HG02884 (cell line): ENCODE data around the gene STX8.
A peak's percentile ranks its signal among the peaks of the same experiment; 100 is the strongest.

Experiments
- ATAC-seq: cut with Tn5 transposase; IDR thresholded peaks from one replicate; pipeline ENCODE4 v1.9.1; 2021; ENCODE audit warnings: mild to moderate bottlenecking, moderate library complexity; ENCODE audit not compliant: unreplicated experiment

Gene STX8

DNA sequence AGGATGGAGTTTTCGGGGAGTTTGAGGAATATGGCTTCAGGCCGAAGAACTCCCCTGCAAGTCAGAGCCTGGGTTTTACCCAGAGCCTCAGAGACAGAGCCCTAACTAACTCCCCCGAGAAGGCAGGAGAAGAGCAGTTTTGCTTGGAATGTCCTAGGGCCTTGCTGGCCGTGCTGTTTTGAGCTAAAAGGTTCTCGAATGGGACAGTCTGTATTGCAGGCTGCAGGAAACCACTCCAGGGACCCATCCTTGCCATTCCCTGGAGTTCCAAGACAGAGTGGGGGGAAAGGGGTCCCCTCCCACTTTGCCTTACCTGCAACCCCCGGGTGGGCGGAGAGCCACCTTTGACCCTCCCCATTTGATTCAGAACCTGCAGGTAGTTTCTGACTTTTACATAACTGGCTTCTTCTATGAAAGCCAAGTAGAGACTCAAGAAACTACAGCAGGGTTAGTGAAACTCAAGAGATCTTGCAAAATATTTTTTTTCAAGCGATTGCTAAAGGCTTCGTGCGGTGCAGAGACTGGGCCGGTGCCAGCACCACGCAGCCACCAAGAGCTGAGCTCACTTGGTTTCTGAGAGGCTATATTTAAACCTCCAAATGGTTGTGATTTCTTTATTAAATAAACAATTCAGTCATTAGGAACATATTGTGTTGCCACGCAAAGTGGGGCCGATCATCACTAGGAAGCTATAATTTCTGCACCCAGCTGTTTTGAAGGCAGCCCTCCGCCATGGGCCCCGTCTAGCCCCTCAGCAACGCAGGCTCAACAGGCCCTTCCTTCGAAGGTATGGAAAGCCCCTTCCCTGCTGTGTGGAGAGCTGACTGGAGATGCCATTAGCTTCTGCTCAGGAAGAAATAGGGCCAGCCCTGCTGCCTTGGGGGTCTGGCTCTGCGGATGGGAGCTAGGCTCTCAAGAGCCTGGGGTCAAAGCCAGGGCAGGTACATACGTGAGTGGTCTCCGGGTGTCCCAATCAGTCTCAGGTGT is 331.3 kb downstream of the STX8 start:
- no peak for ATAC-seq

DNA sequence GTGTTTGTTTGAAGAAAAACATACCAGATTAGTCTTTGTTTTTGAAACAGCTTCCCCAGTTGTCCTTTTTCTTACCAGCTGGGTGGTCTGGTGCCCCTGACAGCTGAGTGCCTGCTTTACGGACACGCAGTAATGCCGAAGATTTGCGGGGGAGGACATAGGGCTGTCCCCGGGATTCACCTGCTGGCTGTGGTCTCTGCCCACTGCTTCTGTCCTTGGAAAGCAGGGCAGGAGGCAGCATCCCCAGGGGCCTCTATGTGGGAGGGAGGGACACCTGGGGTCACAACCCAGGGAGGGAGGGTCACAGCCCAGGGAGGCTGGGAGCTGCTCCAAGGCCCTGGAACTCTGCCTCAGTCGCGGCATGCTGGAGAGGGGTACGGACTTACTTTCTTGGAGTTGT is 332.6 kb downstream of the STX8 start:
- ATAC-seq, result no peak

DNA sequence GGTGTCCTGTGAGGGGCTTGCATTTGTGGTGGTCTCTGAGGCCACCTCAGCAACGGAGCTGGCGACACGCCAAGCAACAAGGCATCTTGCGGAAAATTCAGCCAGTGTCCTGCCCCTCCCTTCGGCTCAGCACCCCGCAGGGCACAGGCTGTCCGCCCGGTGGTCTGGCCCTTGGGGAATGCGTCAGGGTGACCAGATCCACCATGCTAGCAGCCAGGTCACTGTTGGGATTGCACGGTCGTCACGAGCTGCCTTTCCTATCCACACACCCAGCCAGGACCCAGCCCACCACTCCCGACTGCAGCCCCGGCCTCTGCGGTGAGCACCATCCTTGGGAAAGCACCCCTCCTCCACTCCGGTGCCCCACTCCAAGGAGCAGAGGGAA is 333.1 kb downstream of the STX8 start:
- ATAC-seq, result no peak

DNA sequence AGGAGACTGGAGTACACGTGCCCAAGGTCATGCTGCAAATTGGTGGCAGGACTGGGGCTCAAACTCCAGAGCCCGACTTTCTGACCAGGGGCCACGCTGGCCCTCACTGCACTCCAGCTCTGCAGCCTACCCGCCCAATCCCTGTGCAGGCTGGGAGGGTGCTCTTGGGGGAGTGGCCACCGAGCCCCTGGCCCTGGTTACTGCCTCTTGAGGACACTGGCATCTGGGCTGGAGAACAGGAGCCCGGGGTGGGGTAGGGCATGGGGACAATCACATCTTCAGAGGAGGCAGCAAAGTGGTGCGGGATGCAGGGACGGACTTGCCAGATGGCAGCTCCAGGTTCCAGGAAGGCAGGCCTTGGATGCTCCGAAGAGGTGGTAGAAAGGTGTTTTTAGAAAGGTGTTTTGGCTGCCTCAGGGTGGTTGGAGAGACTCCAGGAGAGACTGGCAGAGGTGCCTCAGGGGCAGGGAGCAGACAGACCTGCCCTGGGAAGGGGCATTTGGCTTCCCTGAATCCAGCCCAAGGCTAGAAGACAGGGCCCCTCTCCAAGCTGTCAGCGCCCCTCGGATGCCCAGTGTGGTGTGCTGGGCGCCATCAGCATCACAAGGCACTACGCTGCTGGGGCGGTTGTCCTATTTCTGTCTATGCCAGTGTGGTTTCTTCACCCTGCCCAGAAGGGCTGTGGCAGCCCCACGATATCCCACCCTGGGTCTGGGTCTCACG is 333.7 kb downstream of the STX8 start:
- ATAC-seq, result no peak

DNA sequence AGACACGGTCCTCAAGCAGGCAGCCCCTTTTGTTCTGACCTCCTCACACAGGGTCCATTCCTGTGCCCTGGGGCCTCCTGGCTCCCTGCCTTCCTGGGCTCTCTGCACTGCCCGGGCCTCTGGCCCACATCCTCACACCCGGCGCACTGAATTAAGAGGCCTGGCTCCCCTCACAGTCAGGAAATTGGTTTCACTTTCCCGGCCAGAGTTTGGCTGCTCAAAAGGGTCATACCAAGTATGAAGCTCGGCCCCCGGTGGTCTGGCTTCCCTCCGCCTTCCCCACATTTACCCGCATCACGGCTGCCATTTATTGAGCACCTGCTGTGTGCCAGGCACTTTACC is 334.3 kb downstream of the STX8 start:
- ATAC-seq, result no peak

DNA sequence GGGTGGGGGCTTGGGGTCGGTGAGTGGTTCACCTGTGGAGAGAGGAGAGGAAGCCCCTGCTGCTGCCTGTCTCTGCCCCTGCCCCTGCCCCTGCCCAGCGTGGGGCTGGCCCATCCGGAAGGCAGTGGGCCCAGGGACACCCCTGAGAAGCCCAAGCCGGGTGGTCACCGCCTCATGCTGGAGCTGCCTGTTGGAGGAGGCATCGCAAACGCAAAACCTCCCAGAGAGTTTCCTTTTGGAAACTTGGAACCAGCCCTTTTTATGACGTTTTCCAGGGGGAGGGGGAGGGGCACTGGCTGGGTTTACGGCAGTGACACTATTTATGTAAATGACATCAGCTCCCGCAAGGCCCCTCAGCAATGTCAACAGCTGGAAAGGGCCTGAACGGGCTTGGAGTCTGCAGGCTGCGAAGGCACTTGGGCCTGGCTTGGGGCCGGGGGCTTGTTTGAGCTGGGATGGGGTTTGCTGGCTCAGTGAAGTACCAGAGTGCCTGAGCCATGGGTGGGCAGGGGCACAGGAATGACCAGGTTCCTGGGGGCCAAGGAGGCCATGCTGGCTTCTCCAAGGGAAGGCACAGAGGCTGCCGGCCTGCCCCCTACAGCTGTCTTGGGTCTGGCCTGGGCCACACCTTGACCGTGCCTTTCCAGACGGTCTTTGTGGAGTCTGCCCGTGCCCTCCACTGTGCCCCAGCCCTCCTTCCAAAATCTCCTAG is 334.8 kb downstream of the STX8 start:
- ATAC-seq, result no peak

DNA sequence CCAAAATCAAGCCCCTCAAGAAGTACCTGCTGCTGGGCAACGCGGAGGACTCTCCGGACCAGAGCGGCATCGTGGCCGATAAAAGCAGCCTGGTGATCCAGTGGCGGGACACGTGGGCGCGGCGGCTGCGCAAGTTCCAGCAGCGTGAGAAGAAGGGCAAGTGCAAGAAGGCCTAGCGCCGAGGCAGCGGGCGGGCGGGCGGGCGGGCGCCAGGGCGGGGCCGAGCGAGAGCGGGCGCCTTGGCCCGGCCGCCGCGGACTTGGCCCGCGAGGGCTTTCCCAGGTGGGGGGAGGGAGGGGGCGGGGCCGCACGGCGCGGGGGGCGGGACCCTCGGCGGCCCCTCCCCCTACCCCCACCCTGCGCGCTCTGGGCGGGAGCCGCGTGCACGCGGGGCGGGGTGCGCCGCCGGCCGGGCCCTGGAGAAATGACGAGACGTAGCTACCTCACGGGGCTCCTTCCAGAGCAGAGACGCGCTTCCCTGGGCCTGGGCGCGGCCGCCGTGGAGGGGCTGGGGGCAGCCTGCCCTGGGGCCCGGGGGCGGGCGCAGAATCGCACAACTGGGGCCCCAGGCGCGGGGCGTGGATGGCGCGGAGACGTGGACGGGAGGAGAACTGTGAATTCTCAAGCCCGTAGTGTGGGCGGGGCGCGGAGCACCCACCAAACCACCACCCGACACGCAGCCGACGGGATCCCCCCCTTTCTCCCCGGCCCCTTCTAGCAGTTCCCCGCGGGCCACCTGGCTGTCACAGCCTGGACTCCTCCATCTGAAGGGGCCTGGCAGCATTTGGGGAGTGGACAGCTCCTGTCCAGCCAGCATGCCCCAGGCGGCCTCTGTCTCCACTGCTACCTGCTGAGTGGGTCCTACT is 335.6 kb downstream of the STX8 start:
- peak; percentile 42 for ATAC-seq

DNA sequence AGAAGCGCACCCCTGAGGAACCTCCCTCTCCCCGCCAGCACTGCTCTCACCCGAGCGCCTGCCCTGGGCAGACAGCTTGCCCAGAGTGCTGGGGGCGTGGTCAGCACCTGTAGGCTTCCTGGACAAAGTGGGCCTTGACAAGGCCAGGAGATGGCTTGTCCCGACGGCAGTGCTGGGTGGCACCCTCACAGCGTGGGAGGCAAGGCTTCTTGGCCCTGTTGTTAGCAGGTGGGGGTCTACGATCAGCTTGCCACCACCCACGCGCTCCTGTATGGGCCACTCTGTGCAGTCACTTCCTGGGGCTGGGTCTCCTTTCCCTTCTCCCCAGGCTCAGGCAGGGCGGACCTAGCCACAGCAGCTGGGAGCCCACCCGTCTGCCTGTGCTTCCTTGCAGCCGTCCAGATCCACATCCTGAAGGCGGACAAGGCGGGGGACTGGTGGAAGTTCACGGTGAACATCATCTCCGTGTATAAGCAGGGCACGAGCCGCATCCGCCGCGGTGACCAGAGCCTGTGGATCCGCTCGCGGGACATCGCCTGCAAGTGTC is 336.3 kb downstream of the STX8 start:
- no peak for ATAC-seq

DNA sequence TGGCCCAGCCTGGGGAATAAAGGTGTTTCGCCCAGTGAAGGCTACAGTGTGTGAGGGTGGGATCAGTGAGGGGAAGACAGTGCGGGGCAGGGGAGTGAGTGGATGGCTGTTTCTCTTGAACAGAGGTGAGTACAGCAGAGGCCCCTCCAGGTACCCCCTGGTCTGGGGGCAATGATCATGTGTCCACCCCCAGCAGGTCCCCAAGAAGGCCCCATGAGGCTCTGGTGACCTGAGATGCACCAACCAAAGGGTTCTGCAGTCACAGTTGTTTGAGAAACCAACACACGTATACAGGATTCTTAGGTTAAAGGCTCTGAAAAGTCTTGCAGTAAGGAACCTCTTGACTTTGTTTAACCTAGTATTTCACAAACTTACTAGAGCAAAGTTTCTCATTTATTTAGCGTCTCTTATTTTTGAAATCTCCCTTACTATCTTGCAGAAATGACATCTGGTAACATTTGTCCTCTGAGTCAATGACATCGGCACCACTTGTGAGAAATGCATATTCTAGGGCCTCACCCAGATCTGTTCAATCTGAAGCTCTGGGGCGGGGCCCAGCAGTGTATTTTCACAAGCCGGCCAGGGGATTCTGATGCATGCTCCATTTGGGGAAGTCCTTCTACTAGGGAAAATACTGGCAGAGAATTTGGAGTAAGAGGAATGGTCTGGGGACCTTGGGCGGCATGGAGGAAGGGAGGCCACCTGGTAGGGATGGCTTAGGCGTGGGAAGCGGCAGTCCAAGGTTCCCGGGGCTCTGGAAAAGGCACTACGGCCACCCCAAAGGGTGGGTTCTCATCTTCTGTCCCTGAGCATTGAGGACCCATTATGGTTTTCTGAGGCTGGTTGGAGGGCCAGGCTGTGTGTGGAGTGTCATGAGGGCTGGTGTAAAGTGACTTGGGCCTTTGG is 337.0 kb downstream of the STX8 start:
- ATAC-seq, result no peak

DNA sequence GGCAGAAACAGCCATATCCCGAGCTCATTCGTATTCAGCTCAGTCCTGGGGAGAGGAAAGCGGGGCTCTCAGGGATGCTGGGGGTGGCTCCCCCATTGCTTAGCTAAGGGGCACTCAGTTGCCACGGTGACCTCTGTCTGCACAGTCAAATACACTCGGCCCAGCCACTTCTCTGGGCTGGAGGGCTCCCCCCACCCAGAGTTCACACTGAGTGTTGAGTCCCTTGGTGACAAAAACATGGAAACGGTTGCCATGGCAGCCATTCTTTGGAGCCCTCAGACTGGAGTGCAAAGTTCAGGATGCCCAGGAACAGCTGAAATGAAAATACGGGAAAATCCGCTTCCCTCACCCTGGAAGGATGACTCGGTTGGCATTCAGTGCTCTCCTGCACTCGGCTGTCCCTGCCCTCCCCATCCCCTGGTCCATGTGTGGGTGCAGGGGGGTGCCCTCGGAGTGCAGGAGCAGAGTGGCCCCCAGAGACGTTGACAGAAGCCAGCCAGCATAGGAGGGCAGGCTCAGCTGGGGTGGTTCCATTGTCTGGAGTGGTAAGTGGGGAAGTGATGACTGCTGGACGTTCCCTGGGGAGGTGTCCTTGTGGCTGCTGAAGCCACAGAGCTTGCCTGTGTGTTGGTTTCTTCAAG is 337.8 kb downstream of the STX8 start:
- no peak for ATAC-seq

DNA sequence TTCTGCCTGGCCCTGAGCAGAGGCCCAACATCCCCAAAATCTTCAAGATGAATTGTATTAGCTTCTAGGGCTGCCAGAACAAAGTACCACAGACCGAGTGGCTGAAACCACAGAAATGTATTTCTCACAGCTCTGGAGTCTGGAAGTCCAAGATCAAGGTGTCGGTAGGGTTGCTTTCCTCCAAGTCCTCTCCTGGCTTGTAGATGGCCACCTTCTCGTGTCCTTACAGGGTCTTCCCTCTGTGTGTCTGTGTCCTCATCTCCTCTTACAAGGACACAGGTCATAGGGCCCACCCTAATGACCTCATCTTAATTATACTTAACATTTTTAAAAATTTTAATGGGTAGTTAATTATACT is 338.6 kb downstream of the STX8 start:
- no peak for ATAC-seq

DNA sequence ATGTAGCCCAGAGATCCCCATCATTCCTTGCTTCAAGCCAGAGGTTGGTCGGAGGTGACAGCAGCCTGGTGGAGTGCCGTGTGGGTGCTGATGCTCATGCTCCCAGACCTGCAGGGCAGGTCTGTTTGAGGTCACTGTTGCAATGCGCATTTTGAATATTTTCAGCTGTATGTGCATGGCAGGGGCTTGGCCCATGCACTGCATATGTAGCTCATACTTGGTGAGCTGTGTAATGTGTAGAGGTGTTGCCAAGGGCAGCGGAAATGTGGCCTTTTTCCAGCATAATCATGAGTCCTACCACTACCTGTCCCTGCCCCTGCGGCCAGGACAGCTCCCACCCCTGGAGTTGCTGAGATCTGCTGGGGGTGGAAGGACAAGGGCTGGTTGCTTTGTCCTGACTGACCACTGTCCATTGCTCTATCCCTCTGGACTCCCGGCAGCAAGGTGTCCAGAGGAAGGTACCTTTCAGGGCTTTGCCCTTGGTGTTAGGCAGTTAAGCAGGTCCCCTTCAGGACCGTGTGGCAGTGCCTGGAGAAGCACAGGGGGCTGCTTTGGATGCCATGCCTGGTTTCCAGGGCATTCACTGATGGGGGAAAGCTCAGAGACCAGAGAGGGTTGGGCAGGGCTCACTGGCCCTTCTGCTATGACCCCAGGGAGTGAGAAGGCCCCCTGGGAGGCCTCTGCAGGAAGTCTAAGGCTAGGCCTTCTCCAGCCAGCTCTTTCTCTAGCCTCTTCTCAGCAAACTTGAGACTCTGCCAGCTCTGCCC is 339.2 kb downstream of the STX8 start:
- no peak for ATAC-seq

DNA sequence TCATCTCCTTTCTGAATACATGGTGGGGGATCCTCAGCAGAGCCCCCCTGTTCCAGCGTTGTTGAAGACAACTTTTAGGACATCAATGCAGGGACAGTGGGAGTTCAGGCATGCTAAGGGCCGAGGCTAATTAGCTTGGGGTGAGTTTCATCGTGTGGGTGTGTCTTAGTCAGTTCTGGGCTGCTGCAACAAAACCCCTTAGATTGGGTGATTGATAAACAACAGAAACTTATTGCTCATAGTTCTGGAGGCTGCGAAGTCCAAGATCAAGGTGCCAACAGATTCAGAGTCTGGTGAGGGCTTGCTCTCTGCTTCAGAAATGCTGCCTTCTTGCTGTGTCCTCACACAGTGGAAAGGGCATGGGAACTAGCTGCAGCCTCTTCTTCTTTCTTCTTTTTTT is 340.3 kb downstream of the STX8 start:
- ATAC-seq, result no peak

DNA sequence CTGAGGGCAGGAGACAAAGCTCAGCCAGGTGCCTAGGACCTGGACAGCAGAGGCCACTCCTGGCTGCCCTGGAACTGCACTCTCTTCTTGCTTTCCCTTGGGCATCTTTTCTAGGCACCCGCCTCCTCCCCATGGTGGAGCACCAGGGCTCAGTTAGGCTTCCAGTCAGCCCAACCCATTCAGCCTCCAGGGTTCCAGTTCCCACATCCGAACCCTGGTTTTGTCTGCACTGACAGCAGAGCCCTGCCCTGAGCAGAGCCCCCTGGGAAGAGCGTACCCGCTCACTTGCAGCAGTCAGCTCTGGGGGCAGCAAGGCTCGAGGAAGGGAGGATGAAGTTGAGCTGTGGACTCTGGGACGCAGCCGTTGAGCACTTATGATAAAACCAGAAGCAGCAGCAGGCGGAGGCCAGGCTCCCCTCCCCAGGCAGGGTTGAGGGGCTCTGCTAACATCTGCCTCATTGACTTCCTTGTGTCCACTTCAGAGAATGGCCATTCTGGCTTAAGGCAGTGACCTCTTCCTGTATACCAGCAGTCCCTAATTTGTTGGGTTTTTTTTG is 341.2 kb downstream of the STX8 start:
- no peak for ATAC-seq

DNA sequence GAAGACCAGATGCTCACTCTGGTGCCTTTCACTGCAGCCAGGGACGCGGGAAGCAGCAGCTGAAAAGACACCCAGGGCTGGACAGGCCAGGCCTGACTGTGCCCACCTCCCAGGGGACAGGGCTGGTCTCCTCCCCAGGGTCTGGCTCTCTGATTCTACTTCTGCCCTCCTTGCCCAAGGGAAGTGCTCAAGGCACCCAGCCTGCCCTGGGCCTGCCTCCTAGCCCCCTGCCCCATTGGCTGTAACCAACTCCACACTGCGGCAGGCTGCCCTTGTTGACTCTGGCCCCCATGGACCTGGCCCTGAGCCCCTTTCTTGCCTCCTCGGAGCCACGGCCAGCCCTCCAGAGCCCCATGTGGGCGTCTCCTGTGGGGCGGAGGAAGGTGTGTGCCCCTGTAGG is 341.9 kb downstream of the STX8 start:
- no peak for ATAC-seq

DNA sequence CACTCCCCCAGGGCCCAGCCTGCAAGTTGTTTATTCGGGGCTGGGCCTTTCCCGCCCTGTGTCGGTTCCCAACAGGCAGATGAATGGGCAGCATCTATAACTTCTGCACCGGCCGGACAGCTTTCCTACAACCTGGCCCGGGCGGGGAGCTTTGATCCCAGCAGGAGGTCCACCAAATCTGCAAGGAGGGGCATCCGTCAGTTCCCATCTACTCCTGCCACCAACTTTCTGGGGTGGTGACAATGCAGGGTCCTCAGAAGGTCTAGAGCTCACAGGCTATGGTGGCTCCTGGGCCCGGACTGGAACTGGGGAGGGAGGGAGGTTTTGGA is 342.4 kb downstream of the STX8 start:
- no peak for ATAC-seq

DNA sequence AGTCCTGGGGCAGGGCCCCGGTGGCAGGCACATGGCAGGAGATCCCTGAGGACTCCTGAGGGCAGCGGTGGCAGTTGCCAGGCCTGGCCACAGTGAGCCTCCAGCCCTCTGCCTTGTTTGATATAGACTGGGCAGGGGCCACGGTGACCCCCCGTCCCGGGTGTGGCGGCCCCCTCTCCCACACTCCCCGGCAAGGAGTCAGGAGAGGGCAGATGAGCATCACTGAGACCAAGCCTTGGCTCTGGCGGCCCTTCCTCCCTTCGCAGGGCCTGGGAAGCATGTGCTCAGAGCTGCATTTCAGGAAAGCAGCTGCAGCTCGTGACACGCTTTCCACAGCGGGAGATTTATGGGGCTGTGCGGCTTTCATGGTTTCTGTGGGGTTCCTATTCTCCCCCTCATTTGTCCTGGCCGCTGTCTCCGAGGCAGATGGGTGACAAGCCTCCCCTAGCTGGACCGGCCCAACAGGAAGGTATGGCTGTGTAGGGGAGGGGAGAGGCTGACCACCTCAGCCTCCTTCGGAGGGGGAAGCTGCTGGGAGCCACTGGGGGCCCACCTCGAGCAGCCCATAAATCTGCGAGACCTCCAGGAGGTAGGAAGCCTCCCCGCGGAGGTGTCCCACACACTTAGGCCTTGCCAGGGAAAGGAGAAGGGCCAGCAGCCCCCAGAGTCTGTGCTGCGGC is 342.9 kb downstream of the STX8 start:
- no peak for ATAC-seq

DNA sequence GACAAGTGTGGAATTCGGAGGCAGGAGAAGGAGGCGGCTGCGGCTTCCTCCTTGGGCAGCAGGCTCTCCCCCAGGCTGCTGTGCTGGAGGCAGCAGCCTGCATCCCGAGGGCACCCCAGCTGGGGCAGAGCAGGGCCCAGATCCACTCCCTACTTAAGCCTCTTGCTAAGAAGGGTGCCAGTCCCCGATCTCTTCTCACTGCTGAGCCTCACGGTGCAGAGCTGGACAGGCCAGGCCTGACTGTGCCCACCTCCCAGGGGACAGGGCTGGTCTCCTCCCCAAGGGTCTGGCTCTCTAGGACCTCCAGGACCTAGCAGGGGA is 343.5 kb downstream of the STX8 start:
- ATAC-seq, result no peak
